ENCODE data around the gene GTPBP6.
A peak's percentile ranks its signal among the peaks of the same experiment; 100 is the strongest.
"Not testable (repeated sequence)": the region's sequence is repeated elsewhere in the genome, so short reads cannot be mapped to it uniquely, and the experiment has no call there.

Gene GTPBP6

GRCh38 chrX:334971-335757 is 16.6 kb upstream of the GTPBP6 start:
- no peak for DNase-seq (ENCODE audit: low read depth)

- DNase-seq (ENCODE audit: low read depth): no peak
These were observed 15.8 kb upstream of the GTPBP6 start for GRCh38 chrX:334331-334891.

GRCh38 chrX:333611-334311 is 15.2 kb upstream of the GTPBP6 start:
- no peak for DNase-seq (ENCODE audit: low read depth)

- DNase-seq (ENCODE audit: low read depth): no peak
These were observed 14.5 kb upstream of the GTPBP6 start for GRCh38 chrX:332916-333610.

GRCh38 chrX:332496-332860 is 13.9 kb upstream of the GTPBP6 start:
- DNase-seq (ENCODE audit: low read depth): no peak

- DNase-seq (ENCODE audit: low read depth): no peak
These were observed 13.4 kb upstream of the GTPBP6 start for GRCh38 chrX:331825-332495.

GRCh38 chrX:331151-331824 is 12.7 kb upstream of the GTPBP6 start:
- DNase-seq (ENCODE audit: low read depth): no peak

GRCh38 chrX:330726-331150 is 12.1 kb upstream of the GTPBP6 start:
- no peak for DNase-seq (ENCODE audit: low read depth)

- not testable (repeated sequence) for DNase-seq (ENCODE audit: low read depth)
These were observed 11.6 kb upstream of the GTPBP6 start for GRCh38 chrX:330141-330725.

GRCh38 chrX:329291-329910 is 10.8 kb upstream of the GTPBP6 start:
- DNase-seq (ENCODE audit: low read depth): no peak

GRCh38 chrX:327660-328126 is 9.1 kb upstream of the GTPBP6 start:
- DNase-seq (ENCODE audit: low read depth): no peak

GRCh38 chrX:324664-325063 is 6.1 kb upstream of the GTPBP6 start:
- not testable (repeated sequence) for DNase-seq (ENCODE audit: low read depth)

- no peak for DNase-seq (ENCODE audit: low read depth)
These were observed 5.4 kb upstream of the GTPBP6 start for GRCh38 chrX:323721-324628.

- no peak for DNase-seq (ENCODE audit: low read depth)
These were observed 1.7 kb upstream of the GTPBP6 start for GRCh38 chrX:320126-320783.

GRCh38 chrX:319579-320125 is 1.1 kb upstream of the GTPBP6 start:
- no peak for DNase-seq (ENCODE audit: low read depth)

- DNase-seq (ENCODE audit: low read depth): peak; percentile 85
These were observed 393 bp downstream of the GTPBP6 start for GRCh38 chrX:318068-318738.

GRCh38 chrX:317424-318067 is 1.1 kb downstream of the GTPBP6 start:
- DNase-seq (ENCODE audit: low read depth): peak; percentile 61
